Smooth muscle cell (in vitro differentiated cells): Measurements from ENCODE around the gene SPSB2. TPM values are rescaled to one million over a fixed set of nuclear protein-coding genes. Genes with fewer than 3 reads are reported as not detected.

Source experiments
- DNase-seq: peaks from one replicate; lab custom pipeline; 2025; ENCODE audit not compliant: unreplicated experiment; lab: John Stamatoyannopoulos, UW
- H2AFZ ChIP-seq: fragments of 200-600 bp; sonication (generic); 2 replicates; pipeline ENCODE4 v1.6.0; 2016; ENCODE audit warnings: antibody characterized with exemption, low read depth, mild to moderate bottlenecking
- H3F3A ChIP-seq: fragments of 200-600 bp; sonication (generic); 2 replicates; pipeline ENCODE4 v1.6.0; 2017; ENCODE audit warnings: antibody characterized with exemption, low read depth
- H3K27ac ChIP-seq: fragments of 200-600 bp; sonication (generic); 2 replicates; pipeline ENCODE4 v1.5.1; 2016; ENCODE audit warnings: low read depth, mild to moderate bottlenecking
- H3K27me3 ChIP-seq: fragments of 200-600 bp; sonication (generic); 2 replicates; pipeline ENCODE4 v1.6.1; 2016; ENCODE audit warnings: low read depth, mild to moderate bottlenecking
- H3K36me3 ChIP-seq: fragments of 200-600 bp; sonication (generic); 2 replicates; pipeline ENCODE4 v1.5.1; 2016; ENCODE audit warnings: low read depth
- H3K4me1 ChIP-seq: fragments of 200-600 bp; sonication (generic); 2 replicates; pipeline ENCODE4 v1.5.1; 2016; ENCODE audit warnings: low read depth
- H3K4me2 ChIP-seq: fragments of 200-600 bp; sonication (generic); 2 replicates; pipeline ENCODE4 v1.6.0; 2016; ENCODE audit warnings: mild to moderate bottlenecking
- H3K4me3 ChIP-seq: fragments of 200-600 bp; sonication (generic); 2 replicates; pipeline ENCODE4 v1.5.1; 2016; ENCODE audit warnings: mild to moderate bottlenecking
- H3K79me2 ChIP-seq: fragments of 200-600 bp; sonication (generic); 2 replicates; pipeline ENCODE4 v1.6.0; 2016; ENCODE audit warnings: low read depth, mild to moderate bottlenecking
- H3K9ac ChIP-seq: fragments of 200-600 bp; sonication (generic); 2 replicates; pipeline ENCODE4 v1.6.0; 2016; ENCODE audit warnings: low read depth
- H3K9me3 ChIP-seq: fragments of 200-600 bp; sonication (generic); replicated peaks from 2 replicates; pipeline ENCODE4 v1.5.1; 2016; ENCODE audit warnings: low read depth
- H4K20me1 ChIP-seq: fragments of 200-600 bp; sonication (generic); 2 replicates; pipeline ENCODE4 v1.6.0; 2016; ENCODE audit warnings: low read depth
- WGBS: methylation state at CpG from one replicate; pipeline ENCODE4 v1.1.7; 2016; ENCODE audit warnings: low lambda C conversion rate; 5-methylcytosine and 5-hydroxymethylcytosine counted together
- polyA plus RNA-seq: library from polyadenylated mRNA; unstranded; fragments of >200 nt; fragmentation: Nextera tagmentation; extraction: Ambion mirVana; gene quantifications from 2 replicates; pipeline ENCODE4 v1.2.1, GENCODE V29; 2016
- total RNA-seq: library from RNA; depleted of rRNA; stranded (reverse); fragments of >200 nt; gene quantifications from 2 replicates; pipeline ENCODE4 v1.2.3, GENCODE V29; 2014
- TF ChIP-seq, protein P1 (sequence below): fragments of 200-600 bp; sonication (generic); IDR thresholded peaks from 2 replicates; pipeline ENCODE4 v1.5.1; 2017; ENCODE audit warnings: borderline replicate concordance, mild to moderate bottlenecking, antibody characterized with exemption; ENCODE audit not compliant: insufficient read depth, poor library complexity, severe bottlenecking

The SPSB2 gene
- total and polyA plus RNA-seq, 2 experiments from 2014 or later, result 2.5 to 5.9 TPM

DNA sequence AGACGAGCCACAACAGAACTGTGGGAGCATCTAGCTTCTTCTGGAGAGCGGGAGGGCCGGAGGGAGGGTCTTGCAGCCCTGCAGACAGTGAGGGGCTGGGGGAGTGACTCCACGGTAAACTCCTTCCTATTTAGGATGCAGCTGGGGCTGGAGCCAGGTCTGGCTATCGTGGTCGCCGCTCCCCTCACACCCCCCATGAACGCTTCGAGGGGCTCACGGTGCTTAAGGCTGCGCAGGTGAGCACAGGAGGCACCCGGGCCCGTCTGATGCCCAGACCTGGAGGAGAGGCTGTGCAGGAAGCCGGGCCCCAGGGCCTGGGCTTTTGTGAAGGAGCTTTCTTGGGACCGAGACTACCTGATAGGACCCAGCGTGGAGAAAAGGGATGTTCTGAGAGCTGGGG, 36.3 kb downstream of the SPSB2 start:
- DNase-seq, result no peak
- Histone ChIP-seq H3K36me3 (no peaks in the 10 kb centered on the region), H3K27ac (no peak overlapping the region), H2AFZ (no peak overlapping the region), H3K9me3 (no peaks in the 10 kb centered on the region), H3K4me3 (no peak overlapping the region), H3K4me1 (peaks cover 11% of the 10 kb centered on the region), H3K9ac (no peak overlapping the region), H3F3A (no peaks in the 10 kb centered on the region), H3K4me2 (no peak overlapping the region), H4K20me1 (peaks cover 10% of the 10 kb centered on the region), H3K79me2 (no peaks in the 10 kb centered on the region), H3K27me3 (no peaks in the 10 kb centered on the region)
- TF ChIP-seq, protein P1, sequence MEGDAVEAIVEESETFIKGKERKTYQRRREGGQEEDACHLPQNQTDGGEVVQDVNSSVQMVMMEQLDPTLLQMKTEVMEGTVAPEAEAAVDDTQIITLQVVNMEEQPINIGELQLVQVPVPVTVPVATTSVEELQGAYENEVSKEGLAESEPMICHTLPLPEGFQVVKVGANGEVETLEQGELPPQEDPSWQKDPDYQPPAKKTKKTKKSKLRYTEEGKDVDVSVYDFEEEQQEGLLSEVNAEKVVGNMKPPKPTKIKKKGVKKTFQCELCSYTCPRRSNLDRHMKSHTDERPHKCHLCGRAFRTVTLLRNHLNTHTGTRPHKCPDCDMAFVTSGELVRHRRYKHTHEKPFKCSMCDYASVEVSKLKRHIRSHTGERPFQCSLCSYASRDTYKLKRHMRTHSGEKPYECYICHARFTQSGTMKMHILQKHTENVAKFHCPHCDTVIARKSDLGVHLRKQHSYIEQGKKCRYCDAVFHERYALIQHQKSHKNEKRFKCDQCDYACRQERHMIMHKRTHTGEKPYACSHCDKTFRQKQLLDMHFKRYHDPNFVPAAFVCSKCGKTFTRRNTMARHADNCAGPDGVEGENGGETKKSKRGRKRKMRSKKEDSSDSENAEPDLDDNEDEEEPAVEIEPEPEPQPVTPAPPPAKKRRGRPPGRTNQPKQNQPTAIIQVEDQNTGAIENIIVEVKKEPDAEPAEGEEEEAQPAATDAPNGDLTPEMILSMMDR, result no peak
- WGBS, result 93% methylated on average over 16 of the region's 16 CpGs

DNA sequence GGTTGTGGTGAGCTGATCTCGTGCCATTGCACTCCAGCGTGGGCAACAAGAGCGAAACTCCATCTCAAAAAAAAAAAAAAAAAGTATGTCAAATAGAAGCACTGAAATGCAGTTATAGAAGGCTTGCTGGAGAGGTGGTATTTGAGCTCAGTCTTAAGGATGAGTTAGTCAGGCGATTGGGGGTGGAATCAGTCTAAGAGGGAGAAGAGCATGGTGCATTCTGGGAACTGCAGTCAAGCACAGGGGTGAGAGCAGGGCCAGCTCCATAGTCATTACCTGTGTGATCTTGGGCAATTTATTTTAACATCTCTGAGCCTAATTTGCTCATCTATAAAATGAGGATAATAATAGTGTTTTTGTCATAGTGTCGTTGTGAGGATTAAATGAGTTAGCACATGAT, 38.2 kb downstream of the SPSB2 start:
- WGBS, result 91% methylated on average over 5 of the region's 5 CpGs

DNA sequence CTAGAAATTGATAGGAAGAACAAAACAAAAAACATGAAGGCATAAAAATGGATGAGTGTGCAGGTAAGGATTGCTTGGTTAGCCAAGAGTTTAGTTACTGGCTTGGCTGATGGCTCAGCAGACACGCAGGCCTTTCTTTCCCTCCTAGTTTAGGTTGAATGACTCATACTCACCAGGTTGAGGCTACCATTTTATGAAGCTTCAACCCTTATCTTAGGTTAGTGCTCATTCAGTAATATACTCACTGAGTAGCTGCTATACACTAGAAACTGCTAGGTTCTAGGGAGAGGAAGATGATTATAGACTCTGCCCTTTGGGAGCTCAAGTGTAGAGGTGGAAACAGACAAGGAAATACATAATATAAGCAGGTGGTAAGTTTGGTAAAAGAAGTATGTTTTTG, 38.8 kb downstream of the SPSB2 start:
- H3K9ac ChIP-seq, result no peak overlapping the region
- H2AFZ ChIP-seq, result no peak overlapping the region
- H3K27me3 ChIP-seq, result no peaks in the 10 kb centered on the region
- no peak overlapping the region for H3K27ac ChIP-seq
- no peaks in the 10 kb centered on the region for H3K36me3 ChIP-seq
- H3K4me1 ChIP-seq, result peaks cover 5% of the 10 kb centered on the region
- DNase-seq, result no peak
- H3K9me3 ChIP-seq, result no peaks in the 10 kb centered on the region
- TF ChIP-seq, protein P1, result no peak
- H3K4me3 ChIP-seq, result no peak overlapping the region
- no peaks in the 10 kb centered on the region for H3K79me2 ChIP-seq
- WGBS, result 68% methylated on average over 1 of the region's 1 CpG
- no peak overlapping the region for H3K4me2 ChIP-seq
- no peaks in the 10 kb centered on the region for H3F3A ChIP-seq
- peaks cover 9% of the 10 kb centered on the region for H4K20me1 ChIP-seq

More for the DNA sequence above, 38.2 kb downstream of the SPSB2 start:
- no peak overlapping the region for H2AFZ ChIP-seq
- TF ChIP-seq, protein P1, result no peak
- H3K9me3 ChIP-seq, result no peaks in the 10 kb centered on the region
- no peaks in the 10 kb centered on the region for H3K79me2 ChIP-seq
- DNase-seq, result no peak
- H3K4me3 ChIP-seq, result no peak overlapping the region
- no peak overlapping the region for H3K27ac ChIP-seq
- peaks cover 8% of the 10 kb centered on the region for H3K4me1 ChIP-seq
- H3K36me3 ChIP-seq, result no peaks in the 10 kb centered on the region
- H3K4me2 ChIP-seq, result no peak overlapping the region
- peaks cover 14% of the 10 kb centered on the region for H4K20me1 ChIP-seq
- no peaks in the 10 kb centered on the region for H3F3A ChIP-seq
- H3K27me3 ChIP-seq, result no peaks in the 10 kb centered on the region
- H3K9ac ChIP-seq, result no peak overlapping the region

DNA sequence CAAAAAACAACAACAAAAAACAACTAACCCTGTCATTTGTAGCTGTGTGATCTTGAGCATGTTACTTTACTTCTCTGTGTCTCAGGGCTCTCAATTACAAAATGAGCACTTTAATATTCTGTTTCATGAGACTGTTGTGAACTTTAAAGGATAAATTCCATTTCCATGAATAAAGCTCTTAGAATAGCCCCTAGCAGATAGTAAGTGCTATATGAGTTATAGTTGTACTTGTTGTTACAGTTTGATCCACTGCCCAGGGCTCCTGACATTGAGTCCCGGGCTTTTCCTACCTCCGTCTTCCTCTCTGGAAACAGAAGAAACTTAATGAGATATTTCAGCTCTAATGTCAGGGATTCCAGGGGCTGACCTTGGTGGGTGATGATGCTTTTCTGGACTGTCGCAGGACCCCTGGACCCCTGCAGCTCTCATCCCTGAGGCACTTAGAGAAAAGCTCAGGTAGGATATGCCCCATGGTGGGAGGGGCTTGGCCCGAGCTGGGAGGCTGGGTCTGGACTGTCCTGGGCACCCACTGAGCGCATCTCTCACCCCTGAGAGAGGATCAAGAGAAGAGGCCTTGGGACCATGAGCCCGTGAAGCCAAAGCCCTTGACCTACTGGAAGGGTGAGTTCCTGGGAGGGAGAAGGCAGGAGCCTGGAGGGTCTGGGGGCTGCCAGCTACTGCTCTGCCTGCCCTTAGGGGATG, 39.8 kb downstream of the SPSB2 start:
- TF ChIP-seq, protein P1, result no peak
- Histone ChIP-seq H3K27me3 (no peaks in the 10 kb centered on the region), H3K79me2 (peaks cover 5% of the 10 kb centered on the region), H2AFZ (no peak overlapping the region), H3K9ac (no peak overlapping the region), H4K20me1 (peaks cover 8% of the 10 kb centered on the region), H3F3A (no peaks in the 10 kb centered on the region), H3K9me3 (no peaks in the 10 kb centered on the region), H3K27ac (no peak overlapping the region), H3K36me3 (no peaks in the 10 kb centered on the region), H3K4me1 (peaks cover 5% of the 10 kb centered on the region), H3K4me3 (no peak overlapping the region), H3K4me2 (no peak overlapping the region)
- WGBS, result 96% methylated on average over 6 of the region's 6 CpGs
- no peak for DNase-seq
